ENCODE results near the gene MS4A7.

The MS4A7 gene

GRCh38 chr11:60378354-60378753, at the start of gene MS4A7:
MS4A7 (plus strand) TSS chr11:60378532; CDS start chr11:60383142, 4,610 bp downstream.
- Histone ChIP-seq H3K27ac (ENCODE audit: low read depth, low read length) (no peak within 1 kb of the TSS), H3K27me3 (ENCODE audit: control insufficient read depth, insufficient read depth, low read length) (no peaks in the 10 kb centered on the region), H3K4me1 (ENCODE audit: control insufficient read depth, insufficient read depth, low read length) (no peaks in the 10 kb centered on the region), H3K4me3 (ENCODE audit: low read depth, low read length) (no peak within 1 kb of the TSS), H3K9ac (ENCODE audit: low read length) (no peak within 1 kb of the TSS), H3K9me3 (ENCODE audit: control insufficient read depth, insufficient read depth, low read depth, low read length) (no peaks in the 10 kb centered on the region), H3K36me3 (ENCODE audit: control insufficient read depth, insufficient read depth, low read length) (no peaks in the 10 kb centered on the region)

- H3K9ac ChIP-seq (ENCODE audit: low read length), result no peak overlapping the region
- H3K36me3 ChIP-seq (ENCODE audit: control insufficient read depth, insufficient read depth, low read length), result no peaks in the 10 kb centered on the region
- no peaks in the 10 kb centered on the region for H3K9me3 ChIP-seq (ENCODE audit: control insufficient read depth, insufficient read depth, low read depth, low read length)
- H3K4me3 ChIP-seq (ENCODE audit: low read depth, low read length), result no peak overlapping the region
- no peaks in the 10 kb centered on the region for H3K27me3 ChIP-seq (ENCODE audit: control insufficient read depth, insufficient read depth, low read length)
- no peak overlapping the region for H3K27ac ChIP-seq (ENCODE audit: low read depth, low read length)
- H3K4me1 ChIP-seq (ENCODE audit: control insufficient read depth, insufficient read depth, low read length), result no peaks in the 10 kb centered on the region
Measured at GRCh38 chr11:60332846-60333245, 45.5 kb upstream of the MS4A7 start.

- no peaks in the 10 kb centered on the region for H3K36me3 ChIP-seq (ENCODE audit: control insufficient read depth, insufficient read depth, low read length)
- no peak overlapping the region for H3K27ac ChIP-seq (ENCODE audit: low read depth, low read length)
- no peaks in the 10 kb centered on the region for H3K9me3 ChIP-seq (ENCODE audit: control insufficient read depth, insufficient read depth, low read depth, low read length)
- H3K27me3 ChIP-seq (ENCODE audit: control insufficient read depth, insufficient read depth, low read length), result no peaks in the 10 kb centered on the region
- H3K9ac ChIP-seq (ENCODE audit: low read length), result no peak overlapping the region
- H3K4me3 ChIP-seq (ENCODE audit: low read depth, low read length), result no peak overlapping the region
- H3K4me1 ChIP-seq (ENCODE audit: control insufficient read depth, insufficient read depth, low read length), result no peaks in the 10 kb centered on the region
Measured at GRCh38 chr11:60334005-60334620, 44.2 kb upstream of the MS4A7 start.

GRCh38 chr11:60336767-60337391, 41.5 kb upstream of the MS4A7 start:
- Histone ChIP-seq H3K9me3 (ENCODE audit: control insufficient read depth, insufficient read depth, low read depth, low read length) (no peaks in the 10 kb centered on the region), H3K27me3 (ENCODE audit: control insufficient read depth, insufficient read depth, low read length) (no peaks in the 10 kb centered on the region), H3K9ac (ENCODE audit: low read length) (no peak overlapping the region), H3K4me1 (ENCODE audit: control insufficient read depth, insufficient read depth, low read length) (no peaks in the 10 kb centered on the region), H3K4me3 (ENCODE audit: low read depth, low read length) (no peak overlapping the region), H3K36me3 (ENCODE audit: control insufficient read depth, insufficient read depth, low read length) (no peaks in the 10 kb centered on the region), H3K27ac (ENCODE audit: low read depth, low read length) (no peak overlapping the region)

GRCh38 chr11:60338053-60338452, 40.3 kb upstream of the MS4A7 start:
- H3K4me1 ChIP-seq (ENCODE audit: control insufficient read depth, insufficient read depth, low read length), result no peaks in the 10 kb centered on the region
- no peak overlapping the region for H3K27ac ChIP-seq (ENCODE audit: low read depth, low read length)
- no peaks in the 10 kb centered on the region for H3K27me3 ChIP-seq (ENCODE audit: control insufficient read depth, insufficient read depth, low read length)
- no peaks in the 10 kb centered on the region for H3K9me3 ChIP-seq (ENCODE audit: control insufficient read depth, insufficient read depth, low read depth, low read length)
- H3K36me3 ChIP-seq (ENCODE audit: control insufficient read depth, insufficient read depth, low read length), result no peaks in the 10 kb centered on the region
- H3K4me3 ChIP-seq (ENCODE audit: low read depth, low read length), result no peak overlapping the region
- no peak overlapping the region for H3K9ac ChIP-seq (ENCODE audit: low read length)

GRCh38 chr11:60339356-60339755, 39.0 kb upstream of the MS4A7 start:
- Histone ChIP-seq H3K27me3 (ENCODE audit: control insufficient read depth, insufficient read depth, low read length) (no peaks in the 10 kb centered on the region), H3K4me3 (ENCODE audit: low read depth, low read length) (no peak overlapping the region), H3K9ac (ENCODE audit: low read length) (no peak overlapping the region), H3K27ac (ENCODE audit: low read depth, low read length) (no peak overlapping the region), H3K36me3 (ENCODE audit: control insufficient read depth, insufficient read depth, low read length) (no peaks in the 10 kb centered on the region), H3K9me3 (ENCODE audit: control insufficient read depth, insufficient read depth, low read depth, low read length) (no peaks in the 10 kb centered on the region), H3K4me1 (ENCODE audit: control insufficient read depth, insufficient read depth, low read length) (no peaks in the 10 kb centered on the region)

- H3K27me3 ChIP-seq (ENCODE audit: control insufficient read depth, insufficient read depth, low read length), result no peaks in the 10 kb centered on the region
- no peak overlapping the region for H3K9ac ChIP-seq (ENCODE audit: low read length)
- H3K4me1 ChIP-seq (ENCODE audit: control insufficient read depth, insufficient read depth, low read length), result no peaks in the 10 kb centered on the region
Measured at GRCh38 chr11:60343094-60343704, 35.1 kb upstream of the MS4A7 start.

GRCh38 chr11:60344146-60344545, 34.2 kb upstream of the MS4A7 start:
- Histone ChIP-seq H3K36me3 (ENCODE audit: control insufficient read depth, insufficient read depth, low read length) (no peaks in the 10 kb centered on the region), H3K4me3 (ENCODE audit: low read depth, low read length) (no peak overlapping the region), H3K27me3 (ENCODE audit: control insufficient read depth, insufficient read depth, low read length) (no peaks in the 10 kb centered on the region), H3K4me1 (ENCODE audit: control insufficient read depth, insufficient read depth, low read length) (no peaks in the 10 kb centered on the region), H3K9ac (ENCODE audit: low read length) (no peak overlapping the region), H3K9me3 (ENCODE audit: control insufficient read depth, insufficient read depth, low read depth, low read length) (no peaks in the 10 kb centered on the region), H3K27ac (ENCODE audit: low read depth, low read length) (no peak overlapping the region)

More at GRCh38 chr11:60343094-60343704, 35.1 kb upstream of the MS4A7 start:
- Histone ChIP-seq H3K36me3 (ENCODE audit: control insufficient read depth, insufficient read depth, low read length) (no peaks in the 10 kb centered on the region), H3K9me3 (ENCODE audit: control insufficient read depth, insufficient read depth, low read depth, low read length) (no peaks in the 10 kb centered on the region), H3K4me3 (ENCODE audit: low read depth, low read length) (no peak overlapping the region), H3K27ac (ENCODE audit: low read depth, low read length) (no peak overlapping the region)

GRCh38 chr11:60345489-60345888, 32.8 kb upstream of the MS4A7 start:
- H3K4me3 ChIP-seq (ENCODE audit: low read depth, low read length), result no peak overlapping the region
- H3K36me3 ChIP-seq (ENCODE audit: control insufficient read depth, insufficient read depth, low read length), result no peaks in the 10 kb centered on the region
- H3K4me1 ChIP-seq (ENCODE audit: control insufficient read depth, insufficient read depth, low read length), result no peaks in the 10 kb centered on the region
- H3K27me3 ChIP-seq (ENCODE audit: control insufficient read depth, insufficient read depth, low read length), result no peaks in the 10 kb centered on the region
- no peak overlapping the region for H3K27ac ChIP-seq (ENCODE audit: low read depth, low read length)
- H3K9me3 ChIP-seq (ENCODE audit: control insufficient read depth, insufficient read depth, low read depth, low read length), result no peaks in the 10 kb centered on the region
- H3K9ac ChIP-seq (ENCODE audit: low read length), result no peak overlapping the region

- Histone ChIP-seq H3K4me1 (ENCODE audit: control insufficient read depth, insufficient read depth, low read length) (no peaks in the 10 kb centered on the region), H3K9ac (ENCODE audit: low read length) (no peak overlapping the region), H3K4me3 (ENCODE audit: low read depth, low read length) (no peak overlapping the region), H3K27me3 (ENCODE audit: control insufficient read depth, insufficient read depth, low read length) (no peaks in the 10 kb centered on the region), H3K27ac (ENCODE audit: low read depth, low read length) (no peak overlapping the region), H3K36me3 (ENCODE audit: control insufficient read depth, insufficient read depth, low read length) (no peaks in the 10 kb centered on the region), H3K9me3 (ENCODE audit: control insufficient read depth, insufficient read depth, low read depth, low read length) (no peaks in the 10 kb centered on the region)
Measured at GRCh38 chr11:60347084-60347797, 31.1 kb upstream of the MS4A7 start.

GRCh38 chr11:60348116-60348515, 30.2 kb upstream of the MS4A7 start:
- Histone ChIP-seq H3K4me3 (ENCODE audit: low read depth, low read length) (no peak overlapping the region), H3K9me3 (ENCODE audit: control insufficient read depth, insufficient read depth, low read depth, low read length) (no peaks in the 10 kb centered on the region), H3K4me1 (ENCODE audit: control insufficient read depth, insufficient read depth, low read length) (no peaks in the 10 kb centered on the region), H3K27me3 (ENCODE audit: control insufficient read depth, insufficient read depth, low read length) (no peaks in the 10 kb centered on the region), H3K36me3 (ENCODE audit: control insufficient read depth, insufficient read depth, low read length) (no peaks in the 10 kb centered on the region), H3K27ac (ENCODE audit: low read depth, low read length) (no peak overlapping the region), H3K9ac (ENCODE audit: low read length) (no peak overlapping the region)
